22Rv1 (cell line): ENCODE data around the gene AGAP1.

Experiments used
- H3K27ac ChIP-seq: fragments of 450-650 bp; 2 replicates; pipeline ENCODE4 v1.5.1; 2017
- CTCF ChIP-seq: fragments of 450-650 bp; IDR thresholded peaks from 2 replicates; pipeline ENCODE4 v1.5.1; 2017; ENCODE audit warnings: mild to moderate bottlenecking
- ZFX ChIP-seq: fragments of 450-650 bp; IDR thresholded peaks from 2 replicates; pipeline ENCODE4 v1.6.1; 2017; ENCODE audit warnings: antibody characterized with exemption, borderline replicate concordance

The AGAP1 gene

GRCh38 chr2:235614900-235615712 lies 121.3 kb downstream of the AGAP1 start:
- no peak overlapping the region for H3K27ac ChIP-seq

GRCh38 chr2:235616885-235617284 lies 123.0 kb downstream of the AGAP1 start:
- TF ChIP-seq ZFX: no peak
- no peak for TF ChIP-seq CTCF
- no peak overlapping the region for H3K27ac ChIP-seq

More at GRCh38 chr2:235614900-235615712, 121.3 kb downstream of the AGAP1 start:
- TF ChIP-seq CTCF: no peak
- no peak for TF ChIP-seq ZFX

- H3K27ac ChIP-seq: no peak overlapping the region
- TF ChIP-seq CTCF: no peak
- TF ChIP-seq ZFX: no peak
These were observed 124.2 kb downstream of the AGAP1 start for GRCh38 chr2:235618039-235618438.

- TF ChIP-seq CTCF (no peak), ZFX (no peak)
- no peak overlapping the region for H3K27ac ChIP-seq
These were observed 125.7 kb downstream of the AGAP1 start for GRCh38 chr2:235619544-235619943.

GRCh38 chr2:235621736-235622135 lies 127.9 kb downstream of the AGAP1 start:
- no peak for TF ChIP-seq CTCF
- TF ChIP-seq ZFX: no peak
- H3K27ac ChIP-seq: no peak overlapping the region

GRCh38 chr2:235623111-235623510 lies 129.3 kb downstream of the AGAP1 start:
- TF ChIP-seq CTCF: no peak
- no peak for TF ChIP-seq ZFX
- no peak overlapping the region for H3K27ac ChIP-seq

GRCh38 chr2:235623752-235624151 lies 129.9 kb downstream of the AGAP1 start:
- H3K27ac ChIP-seq: no peak overlapping the region
- no peak for TF ChIP-seq CTCF
- TF ChIP-seq ZFX: no peak
